Smooth muscle cell (in vitro differentiated cells): ENCODE data around the gene C6orf58. TPM values are rescaled to one million over a fixed set of nuclear protein-coding genes. Genes with fewer than 3 reads are reported as not detected.

Source experiments
- DNase-seq: peaks from one replicate; lab custom pipeline; 2025; ENCODE audit not compliant: unreplicated experiment; lab: John Stamatoyannopoulos, UW
- H2AFZ ChIP-seq: fragments of 200-600 bp; sonication (generic); 2 replicates; pipeline ENCODE4 v1.6.0; 2016; ENCODE audit warnings: antibody characterized with exemption, low read depth, mild to moderate bottlenecking
- H3F3A ChIP-seq: fragments of 200-600 bp; sonication (generic); 2 replicates; pipeline ENCODE4 v1.6.0; 2017; ENCODE audit warnings: antibody characterized with exemption, low read depth
- H3K27ac ChIP-seq: fragments of 200-600 bp; sonication (generic); 2 replicates; pipeline ENCODE4 v1.5.1; 2016; ENCODE audit warnings: low read depth, mild to moderate bottlenecking
- H3K27me3 ChIP-seq: fragments of 200-600 bp; sonication (generic); 2 replicates; pipeline ENCODE4 v1.6.1; 2016; ENCODE audit warnings: low read depth, mild to moderate bottlenecking
- H3K36me3 ChIP-seq: fragments of 200-600 bp; sonication (generic); 2 replicates; pipeline ENCODE4 v1.5.1; 2016; ENCODE audit warnings: low read depth
- H3K4me1 ChIP-seq: fragments of 200-600 bp; sonication (generic); 2 replicates; pipeline ENCODE4 v1.5.1; 2016; ENCODE audit warnings: low read depth
- H3K4me2 ChIP-seq: fragments of 200-600 bp; sonication (generic); 2 replicates; pipeline ENCODE4 v1.6.0; 2016; ENCODE audit warnings: mild to moderate bottlenecking
- H3K4me3 ChIP-seq: fragments of 200-600 bp; sonication (generic); 2 replicates; pipeline ENCODE4 v1.5.1; 2016; ENCODE audit warnings: mild to moderate bottlenecking
- H3K79me2 ChIP-seq: fragments of 200-600 bp; sonication (generic); 2 replicates; pipeline ENCODE4 v1.6.0; 2016; ENCODE audit warnings: low read depth, mild to moderate bottlenecking
- H3K9ac ChIP-seq: fragments of 200-600 bp; sonication (generic); 2 replicates; pipeline ENCODE4 v1.6.0; 2016; ENCODE audit warnings: low read depth
- H3K9me3 ChIP-seq: fragments of 200-600 bp; sonication (generic); replicated peaks from 2 replicates; pipeline ENCODE4 v1.5.1; 2016; ENCODE audit warnings: low read depth
- H4K20me1 ChIP-seq: fragments of 200-600 bp; sonication (generic); 2 replicates; pipeline ENCODE4 v1.6.0; 2016; ENCODE audit warnings: low read depth
- CTCF ChIP-seq: fragments of 200-600 bp; sonication (generic); IDR thresholded peaks from 2 replicates; pipeline ENCODE4 v1.5.1; 2017; ENCODE audit warnings: borderline replicate concordance, mild to moderate bottlenecking, antibody characterized with exemption; ENCODE audit not compliant: insufficient read depth, poor library complexity, severe bottlenecking
- WGBS: methylation state at CpG from one replicate; pipeline ENCODE4 v1.1.7; 2016; ENCODE audit warnings: low lambda C conversion rate; 5-methylcytosine and 5-hydroxymethylcytosine counted together
- polyA plus RNA-seq: library from polyadenylated mRNA; unstranded; fragments of >200 nt; fragmentation: Nextera tagmentation; extraction: Ambion mirVana; gene quantifications from 2 replicates; pipeline ENCODE4 v1.2.1, GENCODE V29; 2016
- total RNA-seq: library from RNA; depleted of rRNA; stranded (reverse); fragments of >200 nt; gene quantifications from 2 replicates; pipeline ENCODE4 v1.2.3, GENCODE V29; 2014

The C6orf58 gene
- total and polyA plus RNA-seq, 2 experiments from 2014 or later, result not detected

DNA sequence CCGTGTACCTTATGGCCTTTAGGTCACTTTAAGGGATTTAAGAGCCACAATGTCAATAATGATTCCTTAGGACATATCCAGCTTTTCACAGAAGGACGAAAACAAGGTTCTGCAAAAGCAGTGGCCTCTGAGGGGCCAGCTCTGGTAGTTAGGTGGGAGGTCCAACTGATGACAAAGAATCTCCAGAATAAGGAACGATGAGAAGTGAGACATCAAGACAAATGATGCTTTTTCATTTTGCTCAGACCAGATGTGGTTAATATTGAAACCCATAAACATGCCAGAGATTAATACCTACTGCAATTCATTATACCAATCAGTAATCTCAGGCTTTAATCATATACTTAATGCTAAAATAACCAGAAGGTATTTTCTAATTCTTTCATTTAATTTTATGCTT is 1.9 kb downstream of the C6orf58 start:
- H3K27ac ChIP-seq, result no peak overlapping the region
- no peak overlapping the region for H3K4me2 ChIP-seq
- H3K9me3 ChIP-seq, result no peaks in the 10 kb centered on the region
- H3K27me3 ChIP-seq, result peaks cover 4% of the 10 kb centered on the region
- H3K36me3 ChIP-seq, result no peaks in the 10 kb centered on the region
- H3F3A ChIP-seq, result no peaks in the 10 kb centered on the region
- H2AFZ ChIP-seq, result no peak overlapping the region
- H3K79me2 ChIP-seq, result no peaks in the 10 kb centered on the region
- H3K4me1 ChIP-seq, result no peaks in the 10 kb centered on the region
- H3K9ac ChIP-seq, result no peak overlapping the region
- no peak for DNase-seq
- no peak overlapping the region for H3K4me3 ChIP-seq
- 69% methylated on average over 3 of the region's 3 CpGs for WGBS
- TF ChIP-seq CTCF, result no peak
- H4K20me1 ChIP-seq, result no peaks in the 10 kb centered on the region

DNA sequence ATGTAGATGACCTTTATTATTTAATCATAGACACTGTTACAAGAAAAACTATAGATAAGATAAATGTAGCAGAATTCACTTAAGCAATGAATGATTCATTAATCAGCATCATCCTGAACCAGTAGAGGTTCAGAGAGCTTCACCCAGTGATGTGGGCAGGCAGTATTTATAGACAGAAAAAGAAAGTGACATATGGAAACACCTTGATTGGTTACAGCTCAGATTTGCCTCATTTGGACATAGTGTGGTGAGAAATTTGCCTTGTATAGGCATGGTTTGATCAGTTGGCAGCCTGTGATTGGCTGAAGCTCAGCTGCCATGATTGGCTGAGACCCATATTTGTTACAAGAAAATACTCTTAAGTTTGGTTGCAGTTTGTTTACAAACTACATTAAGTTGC is 4.6 kb downstream of the C6orf58 start:
- no peaks in the 10 kb centered on the region for H3K36me3 ChIP-seq
- no peaks in the 10 kb centered on the region for H3K9me3 ChIP-seq
- H4K20me1 ChIP-seq, result no peaks in the 10 kb centered on the region
- no peak overlapping the region for H2AFZ ChIP-seq
- H3K4me1 ChIP-seq, result no peaks in the 10 kb centered on the region
- peaks cover 4% of the 10 kb centered on the region for H3K27me3 ChIP-seq
- no peak overlapping the region for H3K27ac ChIP-seq
- no peak overlapping the region for H3K9ac ChIP-seq
- DNase-seq, result no peak
- no peak for TF ChIP-seq CTCF
- H3K4me2 ChIP-seq, result no peak overlapping the region
- H3K4me3 ChIP-seq, result no peak overlapping the region
- no peaks in the 10 kb centered on the region for H3F3A ChIP-seq
- H3K79me2 ChIP-seq, result no peaks in the 10 kb centered on the region

GRCh38 chr6:127582777-127583462 is 5.9 kb downstream of the C6orf58 start:
- Histone ChIP-seq H3K4me2 (peak overlapping the region; percentile 26), H3K9me3 (no peaks in the 10 kb centered on the region), H2AFZ (no peak overlapping the region), H3F3A (no peaks in the 10 kb centered on the region), H3K9ac (no peak overlapping the region), H4K20me1 (no peaks in the 10 kb centered on the region), H3K27ac (peak overlapping the region; percentile 28), H3K4me1 (no peaks in the 10 kb centered on the region), H3K36me3 (no peaks in the 10 kb centered on the region), H3K27me3 (no peaks in the 10 kb centered on the region), H3K79me2 (no peaks in the 10 kb centered on the region), H3K4me3 (no peak overlapping the region)
- 44% methylated on average over 4 of the region's 4 CpGs for WGBS
- no peak for TF ChIP-seq CTCF
- no peak for DNase-seq

GRCh38 chr6:127585123-127585522 is 8.1 kb downstream of the C6orf58 start:
- no peak for TF ChIP-seq CTCF
- Histone ChIP-seq H2AFZ (no peak overlapping the region), H3K9me3 (no peaks in the 10 kb centered on the region), H3K36me3 (no peaks in the 10 kb centered on the region), H3K27ac (no peak overlapping the region), H3K4me2 (no peak overlapping the region), H3F3A (no peaks in the 10 kb centered on the region), H3K4me1 (no peaks in the 10 kb centered on the region), H4K20me1 (no peaks in the 10 kb centered on the region), H3K79me2 (no peaks in the 10 kb centered on the region), H3K9ac (no peak overlapping the region), H3K27me3 (no peaks in the 10 kb centered on the region), H3K4me3 (no peak overlapping the region)
- WGBS, result 93% methylated on average over 2 of the region's 2 CpGs
- DNase-seq, result no peak
